Activated CD8-positive, alpha-beta memory T cell treated with anti-CD3 and anti-CD28 coated beads, Interleukin-2, amount 50 U/mL, for 48 hours (primary cell): ENCODE results near the gene QRFP.
"Not testable (repeated sequence)": the region's sequence is repeated elsewhere in the genome, so short reads cannot be mapped to it uniquely, and the experiment has no call there.

ENCODE experiments used
- DNase-seq: peaks from one replicate; pipeline ENCODE4 v3.0.0-alpha.2; 2020

QRFP gene

DNA sequence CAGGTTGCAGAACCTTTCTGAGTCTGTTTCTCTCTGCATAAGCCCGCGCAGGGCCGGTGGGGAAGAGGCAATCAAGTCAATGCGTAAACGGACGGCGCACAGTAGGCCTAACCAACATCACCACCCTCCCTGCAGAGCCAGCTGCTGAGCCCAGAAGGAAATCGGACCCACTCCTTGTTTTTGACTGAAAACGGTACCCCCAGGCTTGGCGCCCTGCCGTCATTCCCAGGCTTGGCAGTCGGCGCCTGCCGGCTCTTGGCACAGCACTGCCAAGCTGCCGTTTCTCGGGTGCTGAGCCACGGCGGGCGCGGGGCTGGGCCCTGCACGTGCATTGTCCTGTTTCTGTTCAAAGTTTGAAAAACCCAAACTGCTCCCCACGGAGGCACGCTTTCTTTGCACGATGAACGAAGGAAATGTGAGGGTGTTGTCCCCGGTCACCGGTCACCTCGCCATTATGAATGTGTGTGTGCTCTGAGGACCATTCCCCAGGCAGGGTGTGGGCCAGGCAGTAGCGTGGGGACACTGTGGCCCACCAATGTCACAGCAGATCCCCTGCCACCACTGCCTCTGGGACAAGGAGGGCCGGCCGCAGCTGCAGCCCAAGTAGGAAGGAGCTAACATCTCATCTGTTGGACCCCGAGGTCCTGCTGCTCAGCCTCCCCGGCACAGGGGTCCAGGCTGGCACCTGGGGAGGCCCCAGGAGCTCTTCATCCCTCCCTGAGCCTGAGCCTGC lies 22.4 kb upstream of the QRFP start:
- no peak for DNase-seq

DNA sequence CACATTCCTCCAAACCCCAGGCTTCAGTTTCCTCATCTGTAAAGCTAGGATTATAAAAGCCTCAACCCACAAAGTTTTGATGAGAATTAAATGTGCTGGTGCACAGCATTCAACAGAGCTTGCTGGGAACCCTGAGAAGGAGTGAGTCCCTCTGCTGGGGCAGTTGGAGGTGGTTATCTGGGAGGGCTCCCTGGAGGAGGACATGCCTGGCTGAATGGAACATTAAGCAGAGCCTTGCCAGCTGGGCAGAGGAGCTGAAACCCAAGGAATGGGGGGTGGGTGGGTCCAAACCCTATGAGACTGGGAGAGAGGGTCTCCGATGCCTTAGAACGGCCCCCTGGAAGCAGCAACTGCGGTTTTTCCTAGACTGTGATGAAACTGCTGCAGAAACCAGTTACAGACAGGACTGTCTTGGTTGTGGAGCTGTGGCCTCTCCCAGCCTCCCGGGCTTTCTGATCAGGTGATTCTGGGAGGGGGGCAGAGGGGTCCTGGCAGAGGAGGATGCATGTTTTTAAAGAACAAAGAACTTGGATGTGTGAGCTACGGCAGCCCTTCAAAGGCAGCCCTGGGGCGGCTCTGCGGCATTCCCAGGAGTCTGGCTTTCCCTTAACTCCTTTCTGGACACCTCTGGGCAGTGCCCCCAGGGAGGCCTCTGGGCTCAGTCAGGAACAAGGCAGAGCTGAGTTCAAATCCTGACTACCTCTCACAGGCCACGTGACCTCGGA lies 21.7 kb upstream of the QRFP start:
- no peak for DNase-seq

DNA sequence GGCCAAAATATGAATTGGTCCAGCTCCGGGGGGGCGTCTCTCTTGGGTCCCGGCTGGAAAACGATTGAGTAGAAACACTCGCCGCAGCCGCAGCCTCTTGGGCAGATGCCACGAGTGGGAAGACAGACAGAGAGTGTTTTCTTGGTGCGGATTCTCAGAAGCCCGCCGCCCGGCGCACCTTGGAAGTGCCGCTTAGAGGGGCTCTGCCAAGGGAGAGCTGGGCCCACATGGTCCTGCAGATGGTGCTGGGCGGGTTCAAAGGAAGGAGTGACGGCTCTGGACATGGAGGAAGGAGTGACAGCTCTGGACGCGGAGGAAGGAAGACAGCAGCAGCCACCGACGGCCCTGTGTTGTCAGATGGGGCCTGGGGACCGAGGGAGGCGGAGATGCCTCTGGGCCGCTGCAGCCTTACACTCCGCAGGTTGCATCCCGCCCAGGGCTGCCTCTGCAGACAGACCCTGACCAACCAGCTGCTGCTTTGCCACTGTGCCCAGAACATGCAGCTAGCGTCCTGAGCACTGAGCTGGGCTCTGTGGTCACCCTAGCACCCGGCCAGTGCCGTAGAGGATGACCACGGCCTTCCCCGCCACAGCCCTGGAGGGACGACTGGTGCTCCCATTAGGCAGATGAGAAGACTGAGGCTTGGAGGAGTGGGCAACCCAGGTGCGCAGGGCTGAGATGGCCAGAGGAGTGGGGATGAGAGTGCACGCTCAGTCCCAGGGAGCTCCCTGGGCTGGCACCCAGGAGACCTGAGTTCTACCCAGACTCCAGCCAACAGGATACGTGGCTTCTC lies 20.8 kb upstream of the QRFP start:
- DNase-seq: no peak

DNA sequence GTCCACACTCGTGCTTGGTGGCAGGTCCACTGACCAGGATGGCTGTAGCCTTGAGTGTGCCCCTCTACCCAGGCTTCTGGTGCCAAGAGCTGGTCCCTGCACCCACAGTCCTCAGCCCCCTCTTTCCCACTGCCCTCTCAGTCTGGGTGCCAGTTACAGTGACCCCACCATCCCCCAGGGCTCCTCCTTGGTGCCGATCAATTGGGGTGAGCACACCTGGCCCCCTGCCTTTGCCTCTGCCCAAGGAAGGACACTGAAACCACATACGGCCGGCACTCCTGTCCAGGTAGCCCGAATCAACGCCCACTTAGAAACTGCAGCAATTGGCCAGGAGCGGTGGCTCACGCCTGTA lies 18.5 kb upstream of the QRFP start:
- DNase-seq: no peak

DNA sequence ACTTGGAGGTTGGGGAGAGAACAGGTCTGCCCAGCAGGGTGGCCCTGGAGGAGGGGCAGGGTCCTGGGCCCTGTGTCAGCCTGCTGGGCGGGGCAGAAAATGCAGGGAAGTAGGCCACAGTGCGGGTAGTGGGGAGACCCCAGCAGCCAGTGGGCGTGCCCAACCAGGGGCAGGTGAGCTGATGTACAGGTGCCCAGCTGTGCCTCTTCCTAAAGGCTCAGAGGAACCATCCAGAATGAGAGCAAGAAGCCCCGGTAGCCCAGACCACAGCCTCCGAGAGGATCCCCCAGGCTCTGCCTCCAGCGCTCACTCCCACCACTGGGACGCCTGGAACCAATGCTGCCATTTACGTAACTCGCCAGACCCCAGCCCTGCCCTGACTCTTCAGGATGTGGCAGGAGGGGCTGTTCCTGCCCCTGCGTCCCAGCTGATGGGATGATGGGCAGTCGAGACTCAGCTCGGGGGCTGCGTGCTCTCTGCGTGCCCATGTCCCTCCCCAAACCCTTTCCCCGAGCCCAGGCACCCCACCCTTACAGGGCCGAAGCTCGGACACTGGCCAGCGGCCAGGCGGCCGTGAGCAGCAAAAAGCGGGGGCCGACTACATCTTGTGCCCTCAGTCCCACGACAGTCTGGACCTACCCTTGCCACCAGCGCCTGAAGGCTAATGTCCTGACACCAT lies 17.9 kb upstream of the QRFP start:
- no peak for DNase-seq

DNA sequence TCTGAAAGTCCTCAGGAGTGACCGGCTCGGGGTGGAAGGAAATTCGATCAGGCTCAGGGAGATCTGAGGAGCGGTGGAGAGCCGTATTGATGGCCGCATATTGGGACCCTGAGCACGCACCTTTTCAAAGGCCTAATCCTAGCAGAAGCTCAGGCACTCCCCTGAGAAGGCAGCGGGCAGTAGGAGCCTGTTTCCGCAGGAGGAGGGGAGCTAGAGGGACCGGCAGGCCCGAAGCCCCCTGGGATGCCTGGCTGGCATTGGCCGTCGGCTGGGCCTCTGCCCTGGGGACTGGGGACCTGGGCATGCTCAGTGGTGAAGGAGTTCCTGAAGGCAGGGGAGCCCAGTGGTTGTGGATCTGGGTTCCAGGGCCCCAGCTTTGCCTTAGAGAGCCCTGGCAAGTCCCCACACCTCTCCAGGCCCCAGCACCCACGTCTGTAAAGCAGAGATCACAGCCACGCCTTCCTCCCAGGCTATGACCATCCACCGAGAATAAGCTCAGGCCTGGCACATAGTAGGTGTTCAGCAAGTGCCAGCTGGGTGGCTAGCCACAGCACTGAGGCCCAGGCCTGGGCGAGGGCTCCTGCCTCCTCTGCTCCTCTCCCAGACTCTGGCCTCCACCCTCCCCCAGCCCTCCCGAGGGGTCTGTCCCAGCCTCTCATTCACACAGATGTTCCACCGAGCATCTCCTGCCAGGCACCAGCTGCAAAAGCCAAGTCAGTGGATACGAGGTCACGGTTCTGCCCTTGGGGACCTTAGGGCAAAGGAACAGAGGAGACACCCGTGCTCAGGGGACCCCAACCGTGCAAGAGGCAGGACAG lies 17.2 kb upstream of the QRFP start:
- no peak for DNase-seq

DNA sequence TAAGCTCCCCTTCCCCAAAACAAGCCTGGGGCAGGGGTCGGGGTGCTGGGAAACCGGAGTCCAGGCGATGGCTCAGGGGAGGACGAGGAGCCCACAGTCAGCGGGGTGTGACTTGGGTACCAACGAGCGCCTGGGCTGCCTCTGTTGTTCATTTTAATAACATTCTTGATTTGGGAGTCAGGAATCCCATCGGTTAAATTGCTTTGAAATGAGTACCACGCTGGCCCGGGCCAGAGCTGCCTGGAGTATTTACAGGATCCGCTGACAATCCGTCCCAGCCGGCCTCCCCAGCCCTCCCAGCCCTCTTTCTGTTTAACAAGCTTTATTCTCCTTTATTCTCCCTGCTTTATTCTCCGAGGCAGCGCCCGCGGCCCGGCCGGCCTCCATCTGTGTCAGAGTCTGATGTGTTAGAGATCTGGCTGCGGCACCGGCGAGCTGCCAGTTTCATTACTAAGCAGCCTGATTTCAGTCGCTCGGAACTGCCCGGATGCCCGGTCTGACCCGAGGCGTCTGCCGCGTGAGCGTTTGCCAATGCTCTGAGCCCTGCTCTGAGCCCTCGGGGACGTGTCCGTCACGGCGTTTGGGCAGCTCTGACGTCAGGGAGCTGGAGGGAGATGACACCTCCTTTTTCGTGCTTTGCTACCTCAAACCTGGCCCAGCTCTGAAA lies 16.5 kb upstream of the QRFP start:
- no peak for DNase-seq

DNA sequence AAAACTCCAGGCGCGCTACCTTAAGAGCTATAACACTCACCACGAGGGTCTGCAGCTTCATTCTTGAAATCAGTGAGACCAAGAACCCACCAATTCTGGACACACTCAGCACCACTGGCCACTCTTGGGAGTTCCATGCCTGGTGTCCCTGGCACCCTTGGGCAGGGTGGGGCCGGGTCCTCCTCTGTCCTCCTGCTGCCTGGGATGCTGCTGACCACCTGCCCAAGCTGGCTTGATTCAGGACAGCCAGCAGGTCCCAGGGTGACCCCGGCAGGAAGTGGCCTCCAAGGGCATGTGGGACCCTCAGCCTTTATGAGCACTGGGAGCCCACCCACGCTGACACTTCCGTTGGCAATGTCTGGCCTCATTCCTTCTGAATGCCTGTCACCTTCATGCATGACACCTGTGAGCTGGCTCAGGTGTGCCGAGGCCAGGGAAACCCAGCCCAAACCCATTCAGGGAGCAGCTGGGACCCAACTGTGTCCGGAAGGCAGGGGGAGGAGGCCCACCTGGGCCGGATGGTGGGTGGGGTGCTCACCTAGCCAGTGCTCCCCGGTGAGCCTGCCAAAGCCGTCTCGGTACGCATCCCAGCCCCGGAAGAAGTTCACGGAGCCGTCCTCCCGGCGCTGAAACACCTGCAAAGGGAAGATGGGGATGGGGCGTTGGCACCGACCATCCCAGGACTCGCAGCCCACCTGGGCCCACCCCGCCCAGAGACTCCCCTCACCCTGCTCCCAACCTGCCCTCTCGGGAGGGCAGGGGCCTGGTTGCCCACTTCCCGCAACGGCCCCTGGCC lies 14.8 kb upstream of the QRFP start:
- no peak for DNase-seq

DNA sequence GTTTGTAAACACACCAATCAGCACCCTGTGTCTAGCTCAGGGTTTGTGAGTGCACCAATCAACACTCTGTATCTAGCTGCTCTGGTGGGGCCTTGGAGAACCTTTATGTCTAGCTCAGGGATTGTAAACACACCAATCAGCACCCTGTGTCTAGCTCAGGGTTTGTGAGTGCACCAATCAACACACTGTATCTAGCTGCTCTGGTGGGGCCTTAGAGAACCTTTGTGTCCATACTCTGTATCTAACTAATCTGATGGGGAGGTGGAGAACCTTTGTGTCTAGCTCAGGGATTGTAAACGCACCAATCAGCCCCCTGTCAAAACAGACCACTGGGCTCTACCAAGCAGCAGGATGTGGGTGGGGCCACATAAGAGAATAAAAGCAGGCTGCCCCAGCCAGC lies 14.1 kb upstream of the QRFP start:
- not testable (repeated sequence) for DNase-seq

DNA sequence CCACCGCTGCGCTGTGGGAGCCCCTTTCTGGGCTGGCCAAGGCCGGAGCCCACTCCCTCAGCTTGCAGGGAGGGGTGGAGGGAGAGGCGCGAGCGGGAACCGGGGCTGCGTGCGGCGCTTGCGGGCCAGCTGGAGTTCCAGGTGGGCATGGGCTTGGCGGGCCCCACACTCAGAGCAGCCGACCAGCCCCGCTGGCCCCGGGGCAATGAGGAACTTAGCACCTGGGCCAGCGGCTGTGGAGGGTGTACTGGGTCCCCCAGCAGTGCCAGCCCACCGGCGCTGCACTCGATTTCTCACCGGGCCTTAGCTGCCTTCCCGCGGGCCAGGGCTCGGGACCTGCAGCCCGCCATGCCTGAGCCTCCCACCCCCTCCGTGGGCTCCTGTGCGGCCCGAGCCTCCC lies 13.4 kb upstream of the QRFP start:
- DNase-seq: not testable (repeated sequence)

DNA sequence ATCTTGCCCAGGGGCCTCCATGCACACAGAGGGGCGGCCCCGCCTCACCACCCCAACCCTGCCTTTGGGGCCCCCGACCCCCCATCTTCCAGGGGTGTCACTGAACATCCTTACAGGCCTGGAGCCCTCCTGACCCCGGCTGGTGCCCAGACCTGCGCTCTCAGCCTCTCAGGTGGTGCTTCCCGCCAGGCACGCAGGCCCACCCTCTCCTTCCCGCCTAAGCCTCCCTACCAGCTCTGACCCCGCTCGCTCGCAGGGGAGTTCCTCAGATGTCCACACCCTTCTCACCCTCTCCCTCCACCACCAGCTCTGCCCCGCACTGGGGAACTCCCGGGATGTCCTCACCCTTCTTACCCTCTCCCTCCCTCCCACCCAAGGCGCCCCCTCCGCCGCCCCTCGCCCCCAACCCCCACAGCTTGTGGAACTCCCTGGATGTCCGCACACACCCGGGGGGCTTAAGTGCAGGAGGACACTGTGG lies 12.3 kb upstream of the QRFP start:
- DNase-seq: no peak

DNA sequence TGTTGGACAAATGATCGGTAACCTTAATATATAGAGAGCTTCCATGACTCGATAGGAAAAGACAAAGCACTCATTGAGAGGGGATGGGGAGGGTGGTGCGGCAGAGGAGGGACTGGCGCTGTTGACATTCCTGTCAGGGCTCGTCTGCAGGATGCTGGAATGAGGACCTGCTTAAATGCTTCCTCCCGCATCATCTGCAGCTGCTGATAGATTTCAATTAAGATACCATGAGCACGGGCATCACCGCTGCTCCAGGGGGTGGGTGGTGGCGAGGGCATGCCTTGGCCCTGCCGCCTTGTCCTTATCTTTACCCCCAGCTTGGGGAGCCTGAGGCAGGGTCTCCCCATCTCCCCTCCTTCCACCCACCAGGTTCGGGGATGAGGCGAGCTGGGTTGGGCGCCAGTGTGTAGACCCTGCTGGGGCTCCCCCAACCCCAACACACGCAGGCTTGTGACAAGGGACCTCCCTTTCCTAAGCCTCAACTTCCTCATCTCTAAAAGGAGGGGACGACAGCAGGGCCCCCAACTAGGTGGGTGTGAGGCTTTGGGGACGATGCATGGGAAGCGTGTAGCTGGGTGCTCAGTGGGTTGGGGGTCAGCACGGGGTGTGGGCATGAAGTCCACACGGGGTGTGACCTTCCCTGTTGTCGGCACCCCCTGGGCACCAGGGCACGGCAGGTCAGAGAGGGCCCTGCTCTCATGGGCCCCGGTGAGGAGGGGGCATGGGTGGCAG lies 11.7 kb upstream of the QRFP start:
- no peak for DNase-seq

DNA sequence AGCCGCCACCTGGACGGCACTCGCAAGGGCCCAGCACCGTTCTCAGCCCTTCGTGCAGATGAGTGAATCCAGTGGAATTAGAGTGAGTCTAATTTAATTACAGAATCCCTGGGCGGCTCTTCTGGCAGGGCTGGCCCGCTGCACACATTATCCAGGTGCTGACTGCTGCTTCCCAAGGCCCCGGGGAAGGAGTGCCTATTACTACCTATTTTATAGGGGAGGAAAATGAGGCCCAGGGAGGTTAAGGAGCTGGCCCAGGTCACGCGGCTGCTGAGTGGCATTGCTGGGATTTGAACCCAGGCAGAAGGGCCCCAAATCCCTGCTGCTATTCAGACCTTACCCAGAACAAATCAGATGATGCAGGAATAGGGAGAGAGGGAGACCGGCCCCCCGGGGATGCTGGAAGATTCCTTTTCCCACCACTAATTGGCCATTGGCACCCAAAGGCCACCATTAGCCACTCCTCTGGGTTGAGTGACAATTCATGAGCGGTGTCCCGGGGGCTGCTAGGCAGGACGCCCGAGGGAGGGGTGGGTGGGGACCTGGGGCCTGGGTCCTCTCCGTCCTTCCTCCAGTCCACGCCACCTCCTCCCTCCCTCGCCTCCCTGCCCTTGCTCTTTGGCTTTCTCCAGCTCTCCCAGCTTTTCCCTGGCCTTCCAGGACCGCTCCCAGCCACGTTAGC lies 10.3 kb upstream of the QRFP start:
- no peak for DNase-seq

DNA sequence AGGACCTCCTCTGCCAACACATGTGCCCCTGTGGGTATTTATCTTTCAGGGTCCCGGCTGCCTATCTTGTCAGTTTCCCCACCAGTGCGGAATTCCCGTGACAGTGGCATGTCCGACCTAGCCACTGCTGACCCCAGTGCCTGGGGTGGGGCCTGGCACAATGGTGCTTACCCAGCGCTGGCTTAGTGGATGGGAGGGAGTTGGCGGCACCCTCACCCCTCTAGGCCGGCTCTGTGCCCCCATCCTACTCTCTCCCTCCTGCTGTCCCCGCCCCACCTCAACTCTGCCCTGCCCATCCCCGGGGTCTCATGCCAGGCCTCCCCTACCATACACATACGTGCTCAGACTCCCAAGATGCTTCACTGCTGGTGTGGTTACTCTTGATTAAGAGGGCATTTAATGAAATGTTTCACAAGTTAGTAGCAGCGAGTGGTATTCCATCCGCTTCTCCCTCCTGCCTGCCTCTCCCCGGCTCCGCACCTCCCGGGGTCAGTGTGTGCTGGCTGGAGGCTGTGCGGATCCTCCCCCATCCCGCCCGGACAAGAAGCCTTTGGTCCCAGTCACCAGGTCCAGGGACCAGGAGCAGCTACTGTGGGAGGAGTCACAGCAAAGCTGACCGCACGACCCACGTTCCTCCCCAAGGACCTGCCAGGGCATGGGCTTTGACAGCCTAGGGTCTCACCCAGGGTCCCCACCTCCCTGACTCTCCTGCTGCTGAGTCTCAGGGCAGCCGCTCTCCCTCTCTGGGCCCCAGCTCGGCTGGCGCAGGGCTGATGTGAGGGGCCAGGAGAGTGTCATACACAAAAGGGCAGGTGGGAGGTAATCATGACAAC lies 9.5 kb upstream of the QRFP start:
- no peak for DNase-seq

DNA sequence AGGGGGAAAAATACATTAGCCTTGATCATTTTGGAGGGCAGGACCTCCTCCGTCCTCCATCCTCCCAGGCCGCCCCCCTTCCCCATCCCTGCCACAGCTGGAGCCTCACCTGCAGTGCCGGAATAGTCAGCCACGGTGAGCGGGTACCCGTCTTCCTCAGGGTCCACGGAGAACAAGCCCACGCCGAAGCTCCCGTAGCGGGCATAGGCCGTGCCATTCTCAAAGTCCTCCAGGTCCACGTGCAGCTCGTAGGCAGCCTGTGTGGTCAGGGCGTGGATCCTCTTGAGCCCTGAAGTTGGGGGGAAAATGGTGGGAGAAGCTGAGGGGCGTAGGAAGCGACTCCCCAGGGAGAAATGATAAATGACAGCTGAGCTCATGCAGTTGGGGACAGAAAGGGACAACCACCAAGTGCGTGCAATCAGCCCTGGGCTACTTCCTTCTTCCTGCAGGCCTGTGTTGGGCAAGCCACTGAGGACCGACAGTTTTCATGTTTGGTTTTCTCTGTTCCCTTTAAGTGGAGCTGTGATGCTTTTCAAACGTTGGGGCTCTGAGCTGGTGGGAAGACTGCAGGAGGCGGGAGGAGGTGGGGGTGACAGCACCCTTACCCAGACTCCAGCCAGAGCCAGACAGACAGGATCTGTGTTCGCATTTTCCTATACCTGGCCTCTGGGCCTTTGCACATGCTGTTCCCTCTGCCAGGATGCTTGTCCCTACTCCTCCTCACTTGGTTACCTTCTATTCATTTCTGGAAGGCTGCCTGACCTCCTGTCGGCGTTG lies 8.7 kb upstream of the QRFP start:
- no peak for DNase-seq

DNA sequence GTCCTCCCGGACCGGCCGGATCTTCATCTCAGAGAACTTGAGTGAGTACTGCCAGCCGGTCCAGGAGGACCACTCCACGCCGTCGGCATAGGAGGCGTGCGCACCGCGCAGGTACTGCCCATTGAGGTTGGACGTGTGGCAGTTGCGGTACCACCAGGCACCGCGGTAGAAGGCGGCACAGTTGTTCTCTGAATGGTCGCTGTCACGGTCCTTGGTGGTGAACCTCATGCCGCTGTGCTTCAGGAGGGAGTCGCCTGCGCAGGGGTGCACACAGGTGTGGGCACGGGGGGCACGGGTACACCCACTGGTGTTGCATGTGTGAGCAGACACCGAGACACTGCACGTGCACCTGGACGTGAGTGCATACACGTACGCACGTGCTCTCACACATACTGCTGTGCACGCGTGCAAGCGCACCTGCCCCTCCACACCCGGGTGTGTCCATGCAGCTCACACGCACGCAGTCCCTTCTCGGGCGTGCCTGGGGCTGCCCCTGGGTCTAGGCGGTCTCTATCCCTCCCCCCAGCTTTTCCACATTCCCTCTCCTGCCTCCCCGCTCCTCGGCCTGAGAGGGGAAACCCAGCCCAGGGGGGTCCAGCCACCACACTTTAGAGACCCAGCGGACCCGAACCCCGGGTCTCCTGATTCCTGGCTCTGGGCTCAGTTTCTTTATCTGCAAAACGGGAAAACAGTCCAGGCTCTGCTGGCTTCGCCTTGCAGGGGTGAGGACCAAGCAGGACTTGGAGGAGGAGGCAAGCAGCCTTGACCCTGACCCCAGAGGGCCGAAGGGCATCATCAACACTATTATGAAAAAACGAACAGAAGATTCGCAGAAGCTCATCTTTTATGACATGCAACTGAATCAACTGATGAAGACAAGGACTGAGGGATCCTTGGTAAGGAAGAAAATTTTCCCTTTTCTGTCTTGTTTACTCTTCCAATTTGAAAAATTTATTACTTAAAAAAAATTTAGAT lies 7.7 kb upstream of the QRFP start:
- no peak for DNase-seq
